ENCODE measurements around the gene KCNQ1.

KCNQ1 gene

DNA sequence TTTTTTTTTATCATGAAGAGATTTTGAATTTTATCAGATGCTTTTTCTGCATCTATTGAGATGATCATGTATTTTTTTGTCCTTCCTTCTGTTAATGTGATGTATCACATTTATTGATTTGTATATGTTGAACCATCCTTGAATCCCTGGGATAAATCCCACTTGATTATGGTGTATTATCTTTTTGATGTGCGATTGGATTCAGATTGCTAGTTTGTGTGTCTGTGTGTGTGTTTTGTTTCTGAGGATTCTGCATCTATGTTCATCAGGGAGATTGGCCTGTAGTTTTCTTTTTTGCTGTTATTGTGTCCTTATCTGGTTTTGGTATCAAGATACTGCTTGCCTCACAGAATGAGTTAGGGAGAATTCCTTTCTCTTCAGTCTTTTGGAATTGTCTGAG lies 202.4 kb downstream of the KCNQ1 start:
- DNase-seq (ENCODE audit: low read depth in 2 of 2), result no peak

DNA sequence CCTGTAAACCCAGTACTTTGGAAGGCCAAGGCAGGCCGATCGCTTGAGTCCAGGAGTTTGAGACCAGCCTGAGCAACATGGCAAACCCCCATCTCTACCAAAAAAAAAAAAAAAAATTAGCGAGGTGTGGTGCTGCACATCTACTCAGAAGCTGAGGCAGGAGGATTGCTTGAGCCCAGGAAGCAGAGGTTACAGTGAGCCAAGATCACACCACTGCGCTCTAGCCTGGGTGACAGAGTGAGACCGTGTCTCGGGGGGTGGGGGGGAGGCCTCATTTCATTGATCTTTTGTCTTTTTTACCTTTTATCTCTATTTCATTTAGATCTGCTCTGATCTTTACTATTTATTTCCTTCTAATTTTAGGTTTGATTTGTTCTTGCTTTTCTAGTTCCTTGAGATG lies 203.1 kb downstream of the KCNQ1 start:
- DNase-seq (ENCODE audit: low read depth in 2 of 2), result no peak

DNA sequence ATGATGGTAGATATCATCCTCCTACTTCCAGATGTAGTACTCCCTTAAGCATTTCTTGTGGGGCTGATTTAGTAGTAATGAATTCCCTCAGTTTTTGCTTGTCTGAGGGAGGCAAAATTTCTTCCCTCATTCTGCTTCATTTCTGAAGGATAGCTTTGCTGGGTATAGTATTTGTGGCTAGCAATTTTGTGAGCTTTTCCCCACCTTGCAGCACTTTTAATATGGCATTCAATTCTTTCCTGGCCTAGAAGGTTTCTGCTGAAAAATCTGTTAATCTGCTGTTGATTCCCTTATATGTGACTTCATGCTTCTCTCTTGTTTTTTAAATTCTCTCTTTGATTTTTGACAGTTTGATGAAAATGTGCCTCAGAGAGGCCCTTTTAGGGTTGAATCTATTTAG lies 204.6 kb downstream of the KCNQ1 start:
- no peak for DNase-seq (ENCODE audit: low read depth in 2 of 2)

DNA sequence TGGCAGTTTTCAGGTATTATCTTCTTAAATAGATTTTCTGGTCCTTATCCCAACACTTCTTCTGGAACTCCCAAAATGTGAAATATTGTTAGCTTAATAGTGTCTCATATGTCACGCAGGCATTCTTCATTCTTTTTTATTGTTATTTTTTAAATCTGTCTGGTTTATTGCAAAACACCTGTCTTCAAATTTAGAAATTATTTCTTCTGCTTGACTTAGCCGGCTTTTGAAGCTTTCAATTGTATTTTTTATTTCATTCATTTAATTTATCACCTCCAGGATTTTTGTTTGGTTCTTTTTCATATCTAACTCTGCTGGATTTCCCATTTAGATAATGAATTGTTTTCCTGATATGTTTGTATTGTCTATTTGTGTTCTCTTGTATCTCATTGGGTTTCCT lies 205.0 kb downstream of the KCNQ1 start:
- DNase-seq (ENCODE audit: low read depth in 2 of 2), result no peak

DNA sequence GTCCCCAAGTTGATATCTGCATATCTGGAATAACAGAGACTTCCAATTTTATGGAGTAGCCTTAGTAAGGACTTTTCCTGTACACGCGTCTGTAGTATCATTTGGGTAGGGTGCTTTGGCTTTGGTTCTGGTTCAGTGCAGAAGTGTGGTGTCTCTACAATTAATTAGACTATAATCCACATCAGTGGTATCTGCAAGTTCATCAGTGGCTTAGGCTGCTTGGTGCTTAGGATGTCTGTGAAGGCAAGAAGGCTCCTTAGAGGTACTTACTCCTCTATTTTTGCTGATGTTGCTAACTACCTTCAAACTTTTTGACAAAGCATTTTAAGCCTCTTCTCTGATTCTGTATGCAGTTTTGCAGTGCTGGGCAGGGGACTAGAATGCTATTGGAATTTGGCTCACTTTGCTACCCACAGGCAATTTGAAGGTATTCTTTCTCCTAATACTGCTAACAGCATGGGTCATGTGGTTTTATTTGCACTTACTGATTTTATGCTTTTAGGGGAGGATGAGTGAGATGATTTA lies 205.6 kb downstream of the KCNQ1 start:
- DNase-seq (ENCODE audit: low read depth in 2 of 2), result no peak

DNA sequence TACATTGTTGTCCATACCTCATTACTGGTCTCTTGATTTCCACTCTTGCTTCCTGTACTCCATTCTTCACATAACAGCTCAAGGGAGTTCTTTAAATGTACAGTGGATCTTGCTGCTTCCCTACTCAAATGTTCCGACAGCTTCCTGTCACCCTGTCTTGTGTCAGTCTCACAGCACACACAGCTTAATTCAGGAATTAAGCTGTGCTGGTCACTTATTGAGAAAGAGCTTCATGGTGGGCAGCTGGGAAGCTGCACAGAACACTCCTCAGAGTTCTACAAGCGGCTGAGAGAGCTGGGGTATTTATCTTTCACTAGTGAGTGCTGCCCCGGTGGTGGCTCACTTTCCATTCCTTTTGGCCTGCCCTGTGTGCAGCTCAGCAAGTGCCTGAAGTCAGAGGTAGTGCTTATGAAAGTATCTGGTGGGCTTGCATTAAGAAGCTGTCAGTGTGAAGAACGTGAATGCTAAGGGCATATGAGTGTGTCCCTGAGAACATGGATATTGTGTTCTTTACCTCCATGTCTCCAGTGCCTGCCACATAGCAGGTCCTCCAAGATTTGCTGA lies 206.3 kb downstream of the KCNQ1 start:
- DNase-seq (ENCODE audit: low read depth in 2 of 2), result no peak

DNA sequence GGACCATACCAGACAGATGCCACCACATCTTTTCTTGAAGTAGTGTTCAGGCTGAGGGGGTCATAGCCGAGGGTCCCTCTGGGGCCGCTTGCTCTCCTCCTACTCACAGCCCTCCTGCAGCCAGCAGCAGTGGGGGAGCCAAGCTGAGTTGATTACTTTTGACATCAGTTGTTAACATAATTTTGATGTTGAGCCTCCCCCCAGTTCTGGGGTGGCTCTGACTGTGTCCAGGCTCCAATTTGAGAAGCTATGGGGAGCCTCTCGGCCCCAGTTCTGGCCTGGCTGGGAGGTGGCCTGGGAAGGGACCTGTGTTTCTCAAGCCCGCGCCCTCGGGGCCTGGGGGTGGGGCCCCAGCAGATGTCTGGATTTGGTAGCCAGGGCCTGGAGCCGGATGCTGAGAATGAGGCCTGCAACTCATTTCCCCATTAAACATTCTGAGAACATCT lies 207.0 kb downstream of the KCNQ1 start:
- DNase-seq (ENCODE audit: low read depth in 2 of 2), result no peak

DNA sequence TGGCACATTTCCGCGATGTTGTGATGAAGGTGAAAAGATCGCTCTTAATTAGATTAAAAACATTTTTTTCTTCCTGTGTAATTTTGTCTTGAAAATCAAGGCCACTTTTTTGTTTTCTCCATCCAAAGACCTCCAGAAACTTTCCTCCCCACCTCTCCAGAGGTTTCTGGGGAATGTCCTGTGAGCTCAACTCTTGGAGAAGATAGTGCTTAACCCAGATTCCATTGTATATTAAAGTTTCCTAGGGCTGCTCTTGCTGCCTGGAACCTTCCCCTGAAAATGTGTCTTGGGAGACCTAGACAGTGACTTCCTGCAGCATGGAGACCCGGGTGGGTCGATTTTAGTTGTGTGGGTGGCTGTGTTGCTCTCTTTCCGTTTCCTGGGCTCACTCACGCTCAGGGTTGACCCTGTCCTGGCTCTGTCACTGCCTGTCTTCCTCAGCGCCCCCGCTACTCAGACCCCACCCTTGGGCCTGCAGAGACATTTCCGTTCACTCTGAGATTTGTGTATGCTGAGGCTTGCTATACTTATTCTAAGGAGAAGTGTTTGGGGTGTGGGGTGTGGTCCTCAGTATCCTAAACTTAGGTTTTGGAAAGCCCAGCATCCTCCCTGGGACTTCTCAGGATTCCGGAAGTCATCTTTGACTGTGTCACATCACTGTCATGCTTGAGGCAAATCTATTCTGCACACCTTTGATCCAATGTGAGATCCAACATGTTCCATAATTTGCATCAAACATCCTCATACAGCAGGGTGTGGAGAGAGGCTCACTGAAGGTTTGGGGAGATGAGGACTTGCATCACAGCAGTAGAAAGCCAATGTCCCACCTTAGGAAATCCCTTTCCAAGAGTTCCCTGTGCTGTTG lies 207.8 kb downstream of the KCNQ1 start:
- no peak for DNase-seq (ENCODE audit: low read depth in 2 of 2)

DNA sequence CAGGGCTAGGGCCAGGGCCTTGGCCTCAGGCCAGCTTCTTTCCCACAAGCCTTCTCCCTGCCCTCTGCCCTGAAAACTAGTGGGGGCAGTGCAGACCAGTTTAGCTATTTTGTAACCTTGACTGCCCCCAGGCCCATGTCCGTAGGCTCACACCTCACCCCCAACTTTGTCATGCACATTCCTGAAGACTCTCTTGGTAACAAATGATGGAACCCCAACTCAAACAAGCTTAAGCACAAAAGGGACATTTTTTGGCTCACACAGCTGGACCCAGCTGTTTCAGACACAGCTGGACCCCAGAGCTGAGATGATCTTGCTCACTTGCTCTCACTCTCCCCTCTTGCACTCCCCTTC lies 208.4 kb downstream of the KCNQ1 start:
- no peak for DNase-seq (ENCODE audit: low read depth in 2 of 2)

DNA sequence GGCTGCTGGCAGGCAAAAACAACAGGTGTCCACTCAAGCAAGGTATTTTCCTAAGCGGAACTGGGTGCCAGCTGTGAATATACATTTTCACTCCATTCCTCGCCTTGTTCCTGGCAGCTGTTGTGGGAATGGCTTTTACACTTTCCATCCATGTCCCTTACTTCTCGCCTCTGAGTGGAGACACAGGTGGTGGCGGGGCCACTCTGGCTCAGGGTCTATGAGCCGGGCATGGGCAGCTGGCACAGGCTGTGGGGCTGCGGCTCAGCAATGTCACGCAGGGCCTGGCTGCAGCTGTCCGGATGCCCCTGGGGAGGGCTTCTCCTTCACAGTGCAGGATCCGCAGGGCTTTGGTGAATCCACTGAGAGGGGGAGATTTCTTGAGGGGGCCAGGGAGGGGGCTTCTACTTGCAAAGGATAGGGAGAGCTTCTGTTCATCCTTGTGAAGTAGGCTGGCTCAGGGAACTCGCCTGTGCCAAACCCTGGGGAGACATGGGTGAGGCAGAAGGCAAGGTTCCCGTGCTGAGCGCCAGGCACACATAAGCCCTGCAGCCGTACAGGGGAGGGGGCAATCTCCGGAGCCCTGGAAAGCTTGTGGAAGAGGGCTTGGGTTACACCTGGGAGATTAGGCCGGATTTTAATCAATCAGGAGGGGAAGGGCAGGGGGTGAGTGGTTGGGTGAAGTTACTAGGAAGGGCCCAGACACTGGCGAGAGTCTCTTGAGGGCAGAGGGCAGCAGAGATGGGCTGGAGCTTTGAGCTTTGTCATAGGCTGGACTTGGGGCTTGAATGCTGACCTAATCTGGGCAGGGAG lies 209.3 kb downstream of the KCNQ1 start:
- DNase-seq (ENCODE audit: low read depth in 2 of 2), result no peak

DNA sequence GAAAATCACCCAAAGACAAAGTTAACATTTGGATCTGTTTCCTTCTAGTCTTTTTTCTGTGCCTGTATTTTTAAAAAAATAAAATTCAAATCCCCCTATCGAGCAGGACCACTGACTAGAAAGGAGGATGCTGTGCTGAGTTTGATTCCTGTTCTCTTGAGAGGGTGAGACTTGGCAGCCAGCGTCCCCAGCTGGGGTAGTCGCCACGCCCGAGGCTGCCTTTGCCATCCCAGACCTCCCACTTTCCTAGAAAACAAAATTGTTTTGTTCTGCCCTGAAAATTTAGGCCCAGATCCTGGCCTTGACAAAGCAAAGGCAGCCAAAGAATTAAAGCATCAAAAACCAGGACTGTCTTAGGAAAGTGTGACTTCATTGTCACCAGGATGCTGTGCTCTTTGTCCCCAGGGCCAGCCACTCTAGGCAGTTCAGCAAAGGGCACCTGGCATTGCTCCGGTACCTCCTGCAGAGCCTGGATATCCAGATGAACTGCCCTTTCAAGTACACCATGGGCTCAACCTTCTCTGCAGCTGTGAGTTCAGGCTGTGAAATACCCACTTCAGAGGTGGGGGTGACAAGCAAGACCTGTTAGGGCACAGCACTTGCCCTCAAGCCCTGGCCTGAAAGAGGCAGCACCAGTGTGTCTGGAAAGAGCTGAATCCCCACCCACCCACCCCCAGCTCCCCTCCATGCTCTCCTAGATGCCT lies 210.4 kb downstream of the KCNQ1 start:
- no peak for DNase-seq (ENCODE audit: low read depth in 2 of 2)

DNA sequence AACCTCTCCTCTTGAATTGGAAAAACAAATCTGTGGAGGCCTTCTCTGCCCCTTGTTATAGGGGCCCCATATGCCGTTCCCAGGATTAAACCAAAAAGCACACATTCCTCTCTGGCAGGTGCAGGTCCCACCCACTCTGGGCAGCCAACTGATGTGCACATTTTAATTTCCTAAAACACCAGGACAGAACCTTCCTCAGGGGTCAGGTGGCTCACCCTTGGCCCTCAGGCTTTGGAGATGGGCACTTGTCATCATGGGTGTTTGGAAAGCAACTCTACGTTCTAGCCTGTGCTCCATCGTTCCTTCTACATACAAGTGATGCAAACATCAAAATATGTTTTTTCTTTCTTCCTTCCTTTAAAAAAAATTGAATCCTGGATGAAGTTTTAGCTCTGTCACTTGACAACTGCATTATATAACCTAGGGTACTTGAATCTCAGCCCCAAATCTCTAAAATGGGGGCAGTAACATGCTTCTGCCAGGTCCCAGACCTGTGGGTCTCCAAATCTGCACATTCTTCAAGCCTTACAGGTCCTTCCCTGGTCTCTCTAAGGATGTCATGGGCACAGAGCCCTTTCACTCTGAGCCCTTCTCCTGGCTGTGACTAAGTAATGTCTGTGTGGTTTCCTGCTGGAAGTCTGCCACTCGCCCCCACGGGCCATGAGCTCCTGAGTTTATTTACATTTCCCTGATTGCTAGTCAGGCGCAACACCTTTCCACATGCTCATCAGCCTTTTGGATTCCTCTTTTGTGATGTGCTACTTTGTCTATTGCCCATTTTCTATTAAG lies 211.2 kb downstream of the KCNQ1 start:
- no peak for DNase-seq (ENCODE audit: low read depth in 2 of 2)

DNA sequence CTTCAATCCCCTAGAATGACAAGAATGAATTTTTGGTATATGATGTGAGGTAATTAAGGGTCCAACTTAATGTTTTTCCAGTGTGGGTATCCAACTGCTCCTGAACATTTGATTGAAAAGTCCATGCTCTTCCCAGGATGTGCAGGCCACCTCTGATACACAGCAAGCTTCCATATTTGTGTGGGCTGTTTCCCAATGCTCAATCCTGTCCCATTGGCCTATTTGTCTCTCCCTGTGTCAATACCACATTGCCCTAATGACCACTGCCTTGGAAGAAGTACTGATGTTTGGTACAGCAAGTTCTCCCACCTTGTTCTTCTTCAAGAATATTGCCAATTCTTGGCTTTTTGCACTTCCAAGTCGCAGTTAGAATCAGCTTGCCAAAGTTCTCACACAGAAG lies 212.1 kb downstream of the KCNQ1 start:
- DNase-seq (ENCODE audit: low read depth in 2 of 2), result no peak

DNA sequence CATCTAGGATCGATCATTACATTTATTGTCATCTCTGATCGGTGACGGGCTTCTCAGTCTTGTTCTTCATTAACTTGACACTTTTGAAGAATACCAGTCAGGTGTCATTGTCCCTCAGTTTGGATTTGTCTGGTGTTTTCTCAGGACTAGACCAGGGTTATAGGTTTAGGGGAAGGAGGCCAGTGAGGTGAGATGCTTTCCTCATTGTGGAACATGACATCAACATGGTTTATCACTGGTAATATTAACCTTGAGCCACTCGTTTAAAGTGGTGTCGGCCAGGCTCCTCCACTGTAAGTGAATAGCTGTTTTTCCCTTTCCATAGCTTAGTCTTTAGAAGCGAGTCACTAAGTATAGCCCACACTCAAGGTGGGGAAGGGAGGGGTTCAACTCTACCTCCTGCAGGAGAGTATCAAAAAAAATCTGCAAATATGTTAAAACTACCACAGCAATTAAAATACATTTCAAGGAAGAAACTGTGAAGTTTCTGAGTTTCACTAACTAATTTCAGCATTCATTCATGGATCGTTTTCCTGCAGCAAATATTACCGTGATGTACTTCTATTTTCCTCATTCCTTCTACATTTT lies 213.0 kb downstream of the KCNQ1 start:
- no peak for DNase-seq (ENCODE audit: low read depth in 2 of 2)

DNA sequence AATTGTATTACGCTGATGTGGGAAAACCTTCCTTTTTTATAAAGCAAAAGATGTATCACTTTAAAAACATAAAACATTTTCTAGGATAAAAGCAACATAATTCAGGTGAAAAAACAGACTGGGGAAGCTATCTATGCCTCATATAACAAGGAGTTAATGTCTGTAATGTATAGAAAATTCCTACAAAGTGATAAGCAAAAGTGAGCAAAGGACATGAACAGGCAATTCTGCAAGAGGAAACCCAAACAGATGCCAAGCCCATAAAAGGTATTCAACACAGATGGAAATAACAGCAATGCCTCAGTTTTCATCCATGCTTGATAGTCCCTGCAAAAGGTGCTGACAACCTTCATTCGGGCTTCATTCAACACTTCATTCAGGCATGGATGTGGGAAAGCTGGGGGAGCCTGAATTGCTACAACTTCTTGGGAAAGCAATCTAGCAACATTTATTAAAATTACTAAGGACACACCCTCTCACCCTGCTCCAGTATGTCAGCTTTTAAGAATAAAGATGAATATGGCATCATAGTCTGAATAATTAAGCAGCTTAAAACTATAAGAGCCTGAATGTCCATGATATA lies 215.6 kb downstream of the KCNQ1 start:
- DNase-seq (ENCODE audit: low read depth in 2 of 2), result no peak

DNA sequence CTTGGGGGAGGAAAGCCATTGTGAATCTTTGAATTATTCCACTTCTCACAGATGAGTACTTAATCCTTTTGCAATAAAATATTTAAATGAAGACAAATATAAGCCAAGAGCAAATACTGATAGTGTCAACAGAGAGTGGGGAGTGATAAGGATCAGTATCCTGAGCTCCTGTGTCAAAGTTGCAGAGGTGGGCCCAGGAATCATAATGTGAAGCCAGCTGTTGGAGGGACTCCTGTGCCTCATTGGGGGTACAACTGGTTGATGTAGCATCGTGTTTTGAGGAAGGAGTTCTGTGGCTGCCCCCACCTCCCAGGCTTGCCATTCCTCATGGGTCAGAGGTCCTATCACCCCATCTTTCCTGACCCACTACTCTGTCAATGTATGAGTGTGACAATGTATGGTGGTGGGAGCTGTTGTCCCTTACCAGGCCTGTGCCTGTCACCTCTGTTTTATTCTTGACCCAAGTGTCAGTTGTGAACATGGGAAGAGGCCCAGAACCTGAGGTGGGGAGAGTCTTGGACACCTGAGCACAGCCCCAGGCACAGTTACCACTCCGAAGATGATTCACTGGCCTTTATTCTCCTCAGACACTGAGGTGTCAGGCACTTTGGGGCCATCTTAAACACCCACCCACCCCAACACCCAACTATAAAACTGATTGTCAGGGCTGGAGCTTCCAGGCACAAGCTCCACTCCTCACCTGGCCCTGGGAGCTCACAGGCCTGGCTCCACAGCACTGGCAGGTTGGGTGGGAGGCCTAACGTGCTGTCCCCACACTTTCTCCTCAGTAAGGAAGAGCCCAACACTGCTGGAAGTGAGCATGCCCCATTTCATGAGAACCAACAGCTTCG lies 216.6 kb downstream of the KCNQ1 start:
- DNase-seq (ENCODE audit: low read depth in 2 of 2), result no peak

DNA sequence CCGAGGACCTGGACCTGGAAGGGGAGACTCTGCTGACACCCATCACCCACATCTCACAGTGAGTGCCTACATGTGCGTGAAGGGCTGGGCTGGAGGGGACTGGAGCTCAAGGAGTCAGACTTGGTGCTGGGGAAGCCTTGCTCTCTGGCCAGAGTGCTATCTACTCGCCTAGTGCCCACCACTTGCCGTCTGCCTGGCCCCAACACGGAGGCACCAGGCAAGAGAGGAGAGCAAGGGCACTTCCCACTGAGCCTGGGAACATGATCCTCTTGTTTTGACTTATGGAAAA lies 217.2 kb downstream of the KCNQ1 start:
- no peak for DNase-seq (ENCODE audit: low read depth in 2 of 2)

DNA sequence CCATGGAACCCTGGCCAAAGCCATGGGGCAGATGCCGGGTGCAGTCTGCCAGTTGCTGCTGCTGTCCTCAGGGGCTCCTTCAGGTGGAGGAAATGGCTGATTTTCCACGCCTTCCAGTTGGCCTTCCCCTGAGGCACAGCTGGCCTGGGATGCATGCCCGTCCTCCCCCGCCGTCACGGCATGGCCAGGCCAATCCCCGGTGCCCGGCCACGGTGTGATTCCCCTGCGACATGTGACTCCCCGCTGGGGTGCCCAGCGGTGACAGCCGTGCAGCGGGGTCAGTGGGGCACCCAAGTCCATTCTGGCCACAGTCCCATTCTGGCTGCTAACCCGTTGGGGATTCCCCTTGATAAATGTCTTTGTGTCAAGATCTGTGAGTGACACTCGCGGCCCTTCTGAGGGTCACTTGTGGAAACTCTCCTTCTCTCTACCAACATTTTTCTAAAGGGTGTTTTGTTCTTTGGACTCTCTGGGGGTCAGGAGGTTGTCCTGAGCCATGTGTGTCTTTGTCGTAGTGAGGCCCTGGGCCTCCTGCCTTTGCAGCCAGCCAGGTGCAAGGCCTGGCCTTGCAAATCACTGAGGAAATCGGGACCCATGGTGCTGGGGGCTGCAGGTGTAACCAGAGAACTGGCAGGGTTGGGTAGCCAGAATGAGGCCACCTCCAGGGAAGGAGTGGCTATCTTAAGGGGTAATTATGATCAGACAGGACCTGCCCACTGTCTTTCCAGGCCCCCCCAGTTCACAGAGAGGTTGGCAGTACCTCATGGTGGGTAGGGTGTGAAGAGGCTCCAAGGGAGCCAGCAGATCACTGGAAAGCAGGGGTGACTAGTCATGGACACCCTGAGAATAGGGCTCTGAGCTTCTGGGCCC lies 217.9 kb downstream of the KCNQ1 start:
- no peak for DNase-seq (ENCODE audit: low read depth in 2 of 2)

DNA sequence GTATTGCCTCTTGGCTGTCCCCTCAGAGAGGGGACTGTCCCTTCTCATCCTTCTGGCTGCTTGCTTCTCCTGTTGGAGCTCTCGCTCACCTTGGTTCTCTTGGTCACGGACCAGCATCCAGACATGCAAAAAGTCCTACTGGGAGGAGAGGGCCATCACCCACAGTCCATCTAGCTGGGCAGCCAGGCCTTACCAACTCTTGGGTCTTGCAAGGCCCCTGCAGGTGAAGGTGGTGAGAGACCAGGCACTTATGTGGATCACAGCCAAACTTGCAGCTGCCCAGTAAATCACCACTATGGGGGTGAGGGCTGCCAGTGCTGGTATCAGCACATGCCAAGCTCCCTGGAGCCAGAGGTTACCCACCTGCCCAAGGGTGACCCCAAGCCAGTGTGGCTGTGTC lies 218.7 kb downstream of the KCNQ1 start:
- DNase-seq (ENCODE audit: low read depth in 2 of 2), result no peak

Measured in stimulated activated CD4-positive, alpha-beta T cell treated with anti-CD3 and anti-CD28 coated beads, Interleukin-12 subunit alpha, Interleukin-12 subunit beta, amount 100 ng/mL, for 24 hours (primary cell).